WTC11 (cell line): ENCODE measurements around the gene CDK5.
A peak's percentile ranks its signal among the peaks of the same experiment; 100 is the strongest.

Source experiments
- CBFB ChIP-seq: sonication (generic); formaldehyde crosslinking; IDR thresholded peaks from 2 replicates; pipeline ENCODE4 v1.8.1; 2022; ENCODE audit warnings: mild to moderate bottlenecking, low read depth, missing genetic modification reagents
- IRF2 ChIP-seq: sonication (generic); formaldehyde crosslinking; IDR thresholded peaks from 2 replicates; pipeline ENCODE4 v1.8.0; 2022; ENCODE audit warnings: low read depth, missing genetic modification reagents, borderline replicate concordance
- RORB ChIP-seq: fragments of 250-450 bp; sonication (Bioruptor Pico); IDR thresholded peaks from 2 replicates; pipeline ENCODE4 v1.9.0; 2021; ENCODE audit warnings: mild to moderate bottlenecking
- ZNF138 ChIP-seq: sonication (generic); formaldehyde crosslinking; conservative IDR thresholded peaks from 2 replicates; pipeline ENCODE4 v1.8.1; 2022; ENCODE audit warnings: mild to moderate bottlenecking, moderate library complexity, missing genetic modification reagents
- TF ChIP-seq, protein P1 (sequence below): fragments of 200-600 bp; IDR thresholded peaks from 2 replicates; pipeline ENCODE4 v1.8.0; 2022; ENCODE audit warnings: antibody characterized with exemption
- TF ChIP-seq, protein P2 (sequence below): sonication (generic); formaldehyde crosslinking; conservative IDR thresholded peaks from 2 replicates; pipeline ENCODE4 v1.8.1; 2022; ENCODE audit warnings: mild to moderate bottlenecking, missing genetic modification reagents
- TF ChIP-seq, protein P3 (sequence below): sonication (generic); formaldehyde crosslinking; IDR thresholded peaks from 2 replicates; pipeline ENCODE4 v1.8.1; 2022; ENCODE audit warnings: low read depth, missing genetic modification reagents, borderline replicate concordance
- TF ChIP-seq, protein P4 (sequence below): sonication (generic); formaldehyde crosslinking; IDR thresholded peaks from 2 replicates; pipeline ENCODE4 v1.8.0; 2022; ENCODE audit warnings: mild to moderate bottlenecking, missing genetic modification reagents

DNA sequence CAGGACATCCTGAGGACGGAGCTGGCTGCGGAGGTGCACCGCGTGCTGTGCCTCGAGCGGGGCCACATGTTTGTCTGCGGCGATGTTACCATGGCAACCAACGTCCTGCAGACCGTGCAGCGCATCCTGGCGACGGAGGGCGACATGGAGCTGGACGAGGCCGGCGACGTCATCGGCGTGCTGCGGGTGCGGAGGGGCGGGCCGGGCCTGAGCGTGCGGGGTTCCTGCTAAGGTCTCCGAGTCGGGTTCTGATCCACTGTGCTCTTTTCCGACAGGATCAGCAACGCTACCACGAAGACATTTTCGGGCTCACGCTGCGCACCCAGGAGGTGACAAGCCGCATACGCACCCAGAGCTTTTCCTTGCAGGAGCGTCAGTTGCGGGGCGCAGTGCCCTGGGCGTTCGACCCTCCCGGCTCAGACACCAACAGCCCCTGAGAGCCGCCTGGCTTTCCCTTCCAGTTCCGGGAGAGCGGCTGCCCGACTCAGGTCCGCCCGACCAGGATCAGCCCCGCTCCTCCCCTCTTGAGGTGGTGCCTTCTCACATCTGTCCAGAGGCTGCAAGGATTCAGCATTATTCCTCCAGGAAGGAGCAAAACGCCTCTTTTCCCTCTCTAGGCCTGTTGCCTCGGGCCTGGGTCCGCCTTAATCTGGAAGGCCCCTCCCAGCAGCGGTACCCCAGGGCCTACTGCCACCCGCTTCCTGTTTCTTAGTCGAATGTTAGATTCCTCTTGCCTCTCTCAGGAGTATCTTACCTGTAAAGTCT is 43.8 kb downstream of the CDK5 start:
- TF ChIP-seq, protein P1, sequence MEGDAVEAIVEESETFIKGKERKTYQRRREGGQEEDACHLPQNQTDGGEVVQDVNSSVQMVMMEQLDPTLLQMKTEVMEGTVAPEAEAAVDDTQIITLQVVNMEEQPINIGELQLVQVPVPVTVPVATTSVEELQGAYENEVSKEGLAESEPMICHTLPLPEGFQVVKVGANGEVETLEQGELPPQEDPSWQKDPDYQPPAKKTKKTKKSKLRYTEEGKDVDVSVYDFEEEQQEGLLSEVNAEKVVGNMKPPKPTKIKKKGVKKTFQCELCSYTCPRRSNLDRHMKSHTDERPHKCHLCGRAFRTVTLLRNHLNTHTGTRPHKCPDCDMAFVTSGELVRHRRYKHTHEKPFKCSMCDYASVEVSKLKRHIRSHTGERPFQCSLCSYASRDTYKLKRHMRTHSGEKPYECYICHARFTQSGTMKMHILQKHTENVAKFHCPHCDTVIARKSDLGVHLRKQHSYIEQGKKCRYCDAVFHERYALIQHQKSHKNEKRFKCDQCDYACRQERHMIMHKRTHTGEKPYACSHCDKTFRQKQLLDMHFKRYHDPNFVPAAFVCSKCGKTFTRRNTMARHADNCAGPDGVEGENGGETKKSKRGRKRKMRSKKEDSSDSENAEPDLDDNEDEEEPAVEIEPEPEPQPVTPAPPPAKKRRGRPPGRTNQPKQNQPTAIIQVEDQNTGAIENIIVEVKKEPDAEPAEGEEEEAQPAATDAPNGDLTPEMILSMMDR = no peak
- TF ChIP-seq, protein P2, sequence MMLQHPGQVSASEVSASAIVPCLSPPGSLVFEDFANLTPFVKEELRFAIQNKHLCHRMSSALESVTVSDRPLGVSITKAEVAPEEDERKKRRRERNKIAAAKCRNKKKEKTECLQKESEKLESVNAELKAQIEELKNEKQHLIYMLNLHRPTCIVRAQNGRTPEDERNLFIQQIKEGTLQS (CRISPR knock-in tag) = no peak
- TF ChIP-seq CBFB (CRISPR knock-in tag) (no peak), ZNF138 (CRISPR knock-in tag) (no peak), RORB (CRISPR knock-in tag) (no peak), IRF2 (CRISPR knock-in tag) (no peak)
- TF ChIP-seq, protein P3, sequence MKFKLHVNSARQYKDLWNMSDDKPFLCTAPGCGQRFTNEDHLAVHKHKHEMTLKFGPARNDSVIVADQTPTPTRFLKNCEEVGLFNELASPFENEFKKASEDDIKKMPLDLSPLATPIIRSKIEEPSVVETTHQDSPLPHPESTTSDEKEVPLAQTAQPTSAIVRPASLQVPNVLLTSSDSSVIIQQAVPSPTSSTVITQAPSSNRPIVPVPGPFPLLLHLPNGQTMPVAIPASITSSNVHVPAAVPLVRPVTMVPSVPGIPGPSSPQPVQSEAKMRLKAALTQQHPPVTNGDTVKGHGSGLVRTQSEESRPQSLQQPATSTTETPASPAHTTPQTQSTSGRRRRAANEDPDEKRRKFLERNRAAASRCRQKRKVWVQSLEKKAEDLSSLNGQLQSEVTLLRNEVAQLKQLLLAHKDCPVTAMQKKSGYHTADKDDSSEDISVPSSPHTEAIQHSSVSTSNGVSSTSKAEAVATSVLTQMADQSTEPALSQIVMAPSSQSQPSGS (CRISPR knock-in tag) = 0 out of 2 replicates have a peak, but pooled peaks have one; percentile 45
- TF ChIP-seq, protein P4, sequence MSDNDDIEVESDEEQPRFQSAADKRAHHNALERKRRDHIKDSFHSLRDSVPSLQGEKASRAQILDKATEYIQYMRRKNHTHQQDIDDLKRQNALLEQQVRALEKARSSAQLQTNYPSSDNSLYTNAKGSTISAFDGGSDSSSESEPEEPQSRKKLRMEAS (CRISPR knock-in tag) = peak; percentile 97
